HepG2 (cell line): ENCODE data around the gene GSPT1. TPM values are rescaled to one million over a fixed set of nuclear protein-coding genes. Genes with fewer than 3 reads are reported as not detected.

Source experiments
- FOXJ3 ChIP-seq: sonication (generic); formaldehyde crosslinking; IDR thresholded peaks from 2 replicates; pipeline ENCODE4 v1.4.0; 2020; ENCODE audit warnings: missing genetic modification reagents, mild to moderate bottlenecking, borderline replicate concordance
- GTF2F1 ChIP-seq: fragments of 150-350 bp; IDR thresholded peaks from 2 replicates; pipeline ENCODE4 v1.6.1; 2014; ENCODE audit warnings: low read length
- KLF9 ChIP-seq: IDR thresholded peaks from 2 replicates; pipeline ENCODE4 v1.6.1; 2016; ENCODE audit warnings: low read depth
- YY1 ChIP-seq: IDR thresholded peaks from 2 replicates; pipeline ENCODE4 v1.6.1; 2011; ENCODE audit warnings: low read length, low read depth, moderate library complexity, mild to moderate bottlenecking; ENCODE audit not compliant: insufficient read depth, insufficient replicate concordance
- ZNF431 ChIP-seq: sonication (generic); formaldehyde crosslinking; IDR thresholded peaks from 2 replicates; pipeline ENCODE4 v1.9.0; 2022; ENCODE audit warnings: missing genetic modification reagents, low read depth, mild to moderate bottlenecking, borderline replicate concordance
- ZNF569 ChIP-seq: sonication (generic); formaldehyde crosslinking; IDR thresholded peaks from 2 replicates; pipeline ENCODE4 v1.5.0; 2020; ENCODE audit warnings: mild to moderate bottlenecking, missing genetic modification reagents, moderate library complexity, borderline replicate concordance
- ZNF782 ChIP-seq: sonication (generic); formaldehyde crosslinking; IDR thresholded peaks from 2 replicates; pipeline ENCODE4 v1.4.0; 2020; ENCODE audit warnings: missing genetic modification reagents, mild to moderate bottlenecking, borderline replicate concordance
- polyA plus RNA-seq, 8 experiments: library from polyadenylated mRNA; depleted of rRNA in 3 of 8; stranded (reverse) in 7 of 8; unstranded in 1 of 8; fragments of >200 nt; fragmentation: Illumina TruSeq in 4 of 8; extraction: Trizol in 4 of 8; gene quantifications; 2 replicates each; pipeline versions ENCODE4 v1.2.1 to v1.2.3, GENCODE V29; 2011 to 2016; ENCODE audit warnings: low read depth in 4 of 8, missing spikeins in 1 of 8, mixed read lengths in 1 of 8; ENCODE audit not compliant: insufficient read depth in 1 of 8
- total RNA-seq, 5 experiments: library from RNA; depleted of rRNA; stranded (reverse); fragments of >200 nt; fragmentation: Illumina TruSeq; extraction: Trizol; gene quantifications; 2 replicates each; pipeline ENCODE4 v1.2.3, GENCODE V29; 2016; ENCODE audit warnings: low read depth in 1 of 5
- TF ChIP-seq, protein P1 (sequence below): sonication (generic); formaldehyde crosslinking; IDR thresholded peaks from 2 replicates; pipeline ENCODE4 v1.4.0; 2020; ENCODE audit warnings: missing genetic modification reagents
- TF ChIP-seq, protein P2 (sequence below): sonication (generic); IDR thresholded peaks from 2 replicates; pipeline ENCODE4 v1.6.1; 2016; ENCODE audit warnings: low read depth, borderline replicate concordance
- TF ChIP-seq, protein P3 (sequence below): sonication (generic); formaldehyde crosslinking; IDR thresholded peaks from 2 replicates; pipeline ENCODE4 v1.9.0; 2021; ENCODE audit warnings: missing genetic modification reagents, mild to moderate bottlenecking, borderline replicate concordance
- TF ChIP-seq, protein P4 (sequence below): sonication (generic); formaldehyde crosslinking; IDR thresholded peaks from 2 replicates; pipeline ENCODE4 v1.4.0; 2020; ENCODE audit warnings: missing genetic modification reagents, mild to moderate bottlenecking, borderline replicate concordance
- TF ChIP-seq, protein P5 (sequence below): sonication (generic); formaldehyde crosslinking; IDR thresholded peaks from 2 replicates; pipeline ENCODE4 v1.5.1; 2020; ENCODE audit warnings: mild to moderate bottlenecking, missing genetic modification reagents

The GSPT1 gene
- total and polyA plus RNA-seq, 2 of the 13 experiments (the other 11 are each of a cell fraction or from before 2014, with no cell fraction given) = 120 to 316 TPM

DNA sequence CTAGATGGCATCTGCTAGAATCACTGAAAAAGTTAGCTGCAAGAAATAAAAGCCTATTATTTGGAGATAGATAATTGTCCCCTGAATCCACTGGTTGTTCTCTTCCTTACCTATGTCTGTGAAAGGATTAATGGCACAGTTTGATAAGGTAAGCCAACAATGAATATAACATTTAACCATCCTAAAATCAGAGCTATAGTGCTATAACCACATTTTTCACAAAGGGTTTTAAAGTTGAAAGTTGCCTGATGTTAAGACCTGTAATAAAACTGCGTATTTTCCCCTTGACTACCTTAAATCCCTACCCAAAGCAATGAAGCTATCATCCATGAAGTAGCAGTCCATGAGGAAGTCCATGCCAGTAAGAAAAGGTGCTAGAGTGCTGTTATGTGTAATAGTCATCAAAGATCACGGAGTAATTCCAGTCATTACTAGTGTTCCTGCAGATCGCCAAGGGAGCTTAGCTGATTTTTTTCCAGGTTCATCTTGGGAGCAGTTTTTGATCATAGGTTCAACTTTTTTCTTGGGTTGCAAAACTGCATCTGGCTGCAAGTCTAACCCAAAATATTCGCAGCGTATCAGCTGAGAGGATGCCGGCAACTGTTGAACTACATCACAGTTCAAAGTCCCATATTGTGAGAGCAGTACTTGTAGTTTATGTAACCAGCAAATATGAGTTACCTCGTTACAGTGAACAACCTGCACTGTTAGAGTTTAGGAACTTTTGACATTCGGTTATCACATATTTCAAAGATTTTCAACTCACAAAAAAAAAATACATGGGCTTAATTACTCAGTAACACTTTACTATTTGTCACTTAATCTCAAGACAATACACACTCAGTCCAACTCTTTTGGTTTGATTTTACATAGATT, 46.2 kb downstream of the GSPT1 start (continued):
- no peak for TF ChIP-seq YY1
- TF ChIP-seq, protein P1, sequence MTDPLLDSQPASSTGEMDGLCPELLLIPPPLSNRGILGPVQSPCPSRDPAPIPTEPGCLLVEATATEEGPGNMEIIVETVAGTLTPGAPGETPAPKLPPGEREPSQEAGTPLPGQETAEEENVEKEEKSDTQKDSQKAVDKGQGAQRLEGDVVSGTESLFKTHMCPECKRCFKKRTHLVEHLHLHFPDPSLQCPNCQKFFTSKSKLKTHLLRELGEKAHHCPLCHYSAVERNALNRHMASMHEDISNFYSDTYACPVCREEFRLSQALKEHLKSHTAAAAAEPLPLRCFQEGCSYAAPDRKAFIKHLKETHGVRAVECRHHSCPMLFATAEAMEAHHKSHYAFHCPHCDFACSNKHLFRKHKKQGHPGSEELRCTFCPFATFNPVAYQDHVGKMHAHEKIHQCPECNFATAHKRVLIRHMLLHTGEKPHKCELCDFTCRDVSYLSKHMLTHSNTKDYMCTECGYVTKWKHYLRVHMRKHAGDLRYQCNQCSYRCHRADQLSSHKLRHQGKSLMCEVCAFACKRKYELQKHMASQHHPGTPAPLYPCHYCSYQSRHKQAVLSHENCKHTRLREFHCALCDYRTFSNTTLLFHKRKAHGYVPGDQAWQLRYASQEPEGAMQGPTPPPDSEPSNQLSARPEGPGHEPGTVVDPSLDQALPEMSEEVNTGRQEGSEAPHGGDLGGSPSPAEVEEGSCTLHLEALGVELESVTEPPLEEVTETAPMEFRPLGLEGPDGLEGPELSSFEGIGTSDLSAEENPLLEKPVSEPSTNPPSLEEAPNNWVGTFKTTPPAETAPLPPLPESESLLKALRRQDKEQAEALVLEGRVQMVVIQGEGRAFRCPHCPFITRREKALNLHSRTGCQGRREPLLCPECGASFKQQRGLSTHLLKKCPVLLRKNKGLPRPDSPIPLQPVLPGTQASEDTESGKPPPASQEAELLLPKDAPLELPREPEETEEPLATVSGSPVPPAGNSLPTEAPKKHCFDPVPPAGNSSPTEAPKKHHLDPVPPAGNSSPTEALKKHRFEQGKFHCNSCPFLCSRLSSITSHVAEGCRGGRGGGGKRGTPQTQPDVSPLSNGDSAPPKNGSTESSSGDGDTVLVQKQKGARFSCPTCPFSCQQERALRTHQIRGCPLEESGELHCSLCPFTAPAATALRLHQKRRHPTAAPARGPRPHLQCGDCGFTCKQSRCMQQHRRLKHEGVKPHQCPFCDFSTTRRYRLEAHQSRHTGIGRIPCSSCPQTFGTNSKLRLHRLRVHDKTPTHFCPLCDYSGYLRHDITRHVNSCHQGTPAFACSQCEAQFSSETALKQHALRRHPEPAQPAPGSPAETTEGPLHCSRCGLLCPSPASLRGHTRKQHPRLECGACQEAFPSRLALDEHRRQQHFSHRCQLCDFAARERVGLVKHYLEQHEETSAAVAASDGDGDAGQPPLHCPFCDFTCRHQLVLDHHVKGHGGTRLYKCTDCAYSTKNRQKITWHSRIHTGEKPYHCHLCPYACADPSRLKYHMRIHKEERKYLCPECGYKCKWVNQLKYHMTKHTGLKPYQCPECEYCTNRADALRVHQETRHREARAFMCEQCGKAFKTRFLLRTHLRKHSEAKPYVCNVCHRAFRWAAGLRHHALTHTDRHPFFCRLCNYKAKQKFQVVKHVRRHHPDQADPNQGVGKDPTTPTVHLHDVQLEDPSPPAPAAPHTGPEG = no peak
- TF ChIP-seq FOXJ3 (CRISPR knock-in tag) = 0 out of 2 replicates have a peak, but pooled peaks have one; percentile 56
- TF ChIP-seq, protein P2, sequence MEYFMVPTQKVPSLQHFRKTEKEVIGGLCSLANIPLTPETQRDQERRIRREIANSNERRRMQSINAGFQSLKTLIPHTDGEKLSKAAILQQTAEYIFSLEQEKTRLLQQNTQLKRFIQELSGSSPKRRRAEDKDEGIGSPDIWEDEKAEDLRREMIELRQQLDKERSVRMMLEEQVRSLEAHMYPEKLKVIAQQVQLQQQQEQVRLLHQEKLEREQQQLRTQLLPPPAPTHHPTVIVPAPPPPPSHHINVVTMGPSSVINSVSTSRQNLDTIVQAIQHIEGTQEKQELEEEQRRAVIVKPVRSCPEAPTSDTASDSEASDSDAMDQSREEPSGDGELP = peak; percentile 99
- no peak for TF ChIP-seq ZNF569 (CRISPR knock-in tag)
- TF ChIP-seq KLF9 (CRISPR knock-in tag) = no peak
- TF ChIP-seq ZNF782 (CRISPR knock-in tag) = no peak
- no peak for TF ChIP-seq GTF2F1
- TF ChIP-seq ZNF431 (CRISPR knock-in tag) = no peak
- TF ChIP-seq, protein P3, sequence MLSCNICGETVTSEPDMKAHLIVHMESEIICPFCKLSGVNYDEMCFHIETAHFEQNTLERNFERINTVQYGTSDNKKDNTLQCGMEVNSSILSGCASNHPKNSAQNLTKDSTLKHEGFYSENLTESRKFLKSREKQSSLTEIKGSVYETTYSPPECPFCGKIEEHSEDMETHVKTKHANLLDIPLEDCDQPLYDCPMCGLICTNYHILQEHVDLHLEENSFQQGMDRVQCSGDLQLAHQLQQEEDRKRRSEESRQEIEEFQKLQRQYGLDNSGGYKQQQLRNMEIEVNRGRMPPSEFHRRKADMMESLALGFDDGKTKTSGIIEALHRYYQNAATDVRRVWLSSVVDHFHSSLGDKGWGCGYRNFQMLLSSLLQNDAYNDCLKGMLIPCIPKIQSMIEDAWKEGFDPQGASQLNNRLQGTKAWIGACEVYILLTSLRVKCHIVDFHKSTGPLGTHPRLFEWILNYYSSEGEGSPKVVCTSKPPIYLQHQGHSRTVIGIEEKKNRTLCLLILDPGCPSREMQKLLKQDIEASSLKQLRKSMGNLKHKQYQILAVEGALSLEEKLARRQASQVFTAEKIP (CRISPR knock-in tag) = no peak
- TF ChIP-seq, protein P4, sequence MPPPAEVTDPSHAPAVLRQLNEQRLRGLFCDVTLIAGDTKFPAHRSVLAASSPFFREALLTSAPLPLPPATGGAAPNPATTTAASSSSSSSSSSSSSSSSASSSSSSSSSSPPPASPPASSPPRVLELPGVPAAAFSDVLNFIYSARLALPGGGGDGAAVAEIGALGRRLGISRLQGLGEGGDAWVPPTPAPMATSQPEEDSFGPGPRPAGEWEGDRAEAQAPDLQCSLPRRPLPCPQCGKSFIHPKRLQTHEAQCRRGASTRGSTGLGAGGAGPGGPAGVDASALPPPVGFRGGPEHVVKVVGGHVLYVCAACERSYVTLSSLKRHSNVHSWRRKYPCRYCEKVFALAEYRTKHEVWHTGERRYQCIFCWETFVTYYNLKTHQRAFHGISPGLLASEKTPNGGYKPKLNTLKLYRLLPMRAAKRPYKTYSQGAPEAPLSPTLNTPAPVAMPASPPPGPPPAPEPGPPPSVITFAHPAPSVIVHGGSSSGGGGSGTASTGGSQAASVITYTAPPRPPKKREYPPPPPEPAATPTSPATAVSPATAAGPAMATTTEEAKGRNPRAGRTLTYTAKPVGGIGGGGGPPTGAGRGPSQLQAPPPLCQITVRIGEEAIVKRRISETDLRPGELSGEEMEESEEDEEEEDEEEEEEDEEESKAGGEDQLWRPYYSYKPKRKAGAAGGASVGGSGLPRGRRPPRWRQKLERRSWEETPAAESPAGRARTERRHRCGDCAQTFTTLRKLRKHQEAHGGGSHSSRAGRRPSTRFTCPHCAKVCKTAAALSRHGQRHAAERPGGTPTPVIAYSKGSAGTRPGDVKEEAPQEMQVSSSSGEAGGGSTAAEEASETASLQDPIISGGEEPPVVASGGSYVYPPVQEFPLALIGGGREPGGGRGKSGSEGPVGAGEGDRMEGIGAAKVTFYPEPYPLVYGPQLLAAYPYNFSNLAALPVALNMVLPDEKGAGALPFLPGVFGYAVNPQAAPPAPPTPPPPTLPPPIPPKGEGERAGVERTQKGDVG (CRISPR knock-in tag) = no peak
- TF ChIP-seq, protein P5, sequence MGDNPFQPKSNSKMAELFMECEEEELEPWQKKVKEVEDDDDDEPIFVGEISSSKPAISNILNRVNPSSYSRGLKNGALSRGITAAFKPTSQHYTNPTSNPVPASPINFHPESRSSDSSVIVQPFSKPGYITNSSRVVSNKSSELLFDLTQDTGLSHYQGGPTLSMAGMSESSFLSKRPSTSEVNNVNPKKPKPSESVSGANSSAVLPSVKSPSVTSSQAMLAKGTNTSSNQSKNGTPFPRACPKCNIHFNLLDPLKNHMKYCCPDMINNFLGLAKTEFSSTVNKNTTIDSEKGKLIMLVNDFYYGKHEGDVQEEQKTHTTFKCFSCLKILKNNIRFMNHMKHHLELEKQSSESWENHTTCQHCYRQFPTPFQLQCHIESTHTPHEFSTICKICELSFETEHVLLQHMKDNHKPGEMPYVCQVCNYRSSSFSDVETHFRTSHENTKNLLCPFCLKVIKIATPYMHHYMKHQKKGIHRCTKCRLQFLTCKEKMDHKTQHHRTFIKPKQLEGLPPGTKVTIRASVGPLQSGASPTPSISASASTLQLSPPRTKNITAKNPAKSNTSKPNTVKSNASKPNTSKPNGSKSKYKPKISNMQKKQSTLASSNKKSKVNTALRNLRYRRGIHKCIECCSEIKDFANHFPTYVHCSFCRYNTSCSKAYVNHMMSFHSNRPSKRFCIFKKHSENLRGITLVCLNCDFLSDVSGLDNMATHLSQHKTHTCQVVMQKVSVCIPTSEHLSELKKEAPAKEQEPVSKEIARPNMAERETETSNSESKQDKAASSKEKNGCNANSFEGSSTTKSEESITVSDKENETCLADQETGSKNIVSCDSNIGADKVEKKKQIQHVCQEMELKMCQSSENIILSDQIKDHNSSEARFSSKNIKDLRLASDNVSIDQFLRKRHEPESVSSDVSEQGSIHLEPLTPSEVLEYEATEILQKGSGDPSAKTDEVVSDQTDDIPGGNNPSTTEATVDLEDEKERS (CRISPR knock-in tag) = no peak
